Ishikawa (cell line): ENCODE measurements around the gene NUP214.

Experiments used
- CEBPB ChIP-seq: IDR thresholded peaks from 2 replicates; pipeline ENCODE4 v1.6.1; 2012
- CREB1 ChIP-seq: IDR thresholded peaks from 2 replicates; pipeline ENCODE4 v1.6.1; 2012; ENCODE audit warnings: low read depth
- EGR1 ChIP-seq: IDR thresholded peaks from 2 replicates; pipeline ENCODE4 v1.6.1; 2012
- EP300 ChIP-seq: IDR thresholded peaks from 2 replicates; pipeline ENCODE4 v1.6.1; 2012; ENCODE audit warnings: borderline replicate concordance
- FOXM1 ChIP-seq: IDR thresholded peaks from 2 replicates; pipeline ENCODE4 v1.6.1; 2012; ENCODE audit warnings: low read depth, borderline replicate concordance
- MAX ChIP-seq: IDR thresholded peaks from 2 replicates; pipeline ENCODE4 v1.6.1; 2012
- NFIC ChIP-seq: IDR thresholded peaks from 2 replicates; pipeline ENCODE4 v1.6.1; 2012
- RAD21 ChIP-seq: IDR thresholded peaks from 2 replicates; pipeline ENCODE4 v1.6.1; 2012; ENCODE audit warnings: low read depth
- REST ChIP-seq: IDR thresholded peaks from 2 replicates; pipeline ENCODE4 v1.6.1; 2012; ENCODE audit warnings: low read depth, mild to moderate bottlenecking
- TAF1 ChIP-seq: IDR thresholded peaks from 2 replicates; pipeline ENCODE4 v1.6.1; 2012; ENCODE audit warnings: low read depth, mild to moderate bottlenecking
- TCF12 ChIP-seq: IDR thresholded peaks from 2 replicates; pipeline ENCODE4 v1.6.1; 2012; ENCODE audit warnings: low read depth
- TEAD4 ChIP-seq: IDR thresholded peaks from 2 replicates; pipeline ENCODE4 v1.6.1; 2012
- USF1 ChIP-seq: IDR thresholded peaks from 2 replicates; pipeline ENCODE4 v1.6.1; 2012
- YY1 ChIP-seq: IDR thresholded peaks from 2 replicates; pipeline ENCODE4 v1.6.1; 2012; ENCODE audit warnings: low read depth
- ZBTB7A ChIP-seq: IDR thresholded peaks from 2 replicates; pipeline ENCODE4 v1.6.1; 2012; ENCODE audit warnings: low read depth

NUP214 gene

GRCh38 chr9:131098391-131099101 is 26.8 kb upstream of the NUP214 start:
- no peak for TF ChIP-seq TAF1
- no peak for TF ChIP-seq USF1
- TF ChIP-seq FOXM1 = no peak
- TF ChIP-seq TCF12 = no peak
- TF ChIP-seq MAX = no peak
- no peak for TF ChIP-seq ZBTB7A
- TF ChIP-seq YY1 = no peak
- TF ChIP-seq TEAD4 = no peak
- no peak for TF ChIP-seq CEBPB
- no peak for TF ChIP-seq NFIC
- TF ChIP-seq RAD21 = no peak

GRCh38 chr9:131099102-131099606 is 26.2 kb upstream of the NUP214 start:
- TF ChIP-seq USF1 (no peak), YY1 (no peak), NFIC (no peak), ZBTB7A (no peak), MAX (no peak), EGR1 (no peak), REST (no peak), TEAD4 (no peak), CEBPB (no peak)

GRCh38 chr9:131100445-131100844 is 24.9 kb upstream of the NUP214 start:
- no peak for TF ChIP-seq USF1
- TF ChIP-seq EGR1 = no peak
- TF ChIP-seq ZBTB7A = no peak
- TF ChIP-seq NFIC = no peak
- no peak for TF ChIP-seq TCF12
- TF ChIP-seq TEAD4 = peak; percentile 91
- TF ChIP-seq RAD21 = no peak
- TF ChIP-seq FOXM1 = no peak
- TF ChIP-seq TAF1 = no peak
- no peak for TF ChIP-seq CREB1
- no peak for TF ChIP-seq CEBPB
- peak; percentile 52; the same call in 1 of the 2 replicates for TF ChIP-seq MAX
- TF ChIP-seq EP300 = 0 out of 2 replicates have a peak, but pooled peaks have one; percentile 17

- TF ChIP-seq NFIC = no peak
- no peak for TF ChIP-seq REST
- TF ChIP-seq CEBPB = no peak
- TF ChIP-seq TCF12 = no peak
- no peak for TF ChIP-seq MAX
- TF ChIP-seq TEAD4 = no peak
- no peak for TF ChIP-seq CREB1
- TF ChIP-seq FOXM1 = no peak
- TF ChIP-seq ZBTB7A = no peak
- TF ChIP-seq YY1 = no peak
- TF ChIP-seq TAF1 = no peak
- no peak for TF ChIP-seq EP300
- no peak for TF ChIP-seq EGR1
- no peak for TF ChIP-seq RAD21
- no peak for TF ChIP-seq USF1
Observed at GRCh38 chr9:131101207-131101964, 24.0 kb upstream of the NUP214 start.
